K562 (cell line): ENCODE measurements around the gene MBD4. TPM values are rescaled to one million over a fixed set of nuclear protein-coding genes. Genes with fewer than 3 reads are reported as not detected.

Source experiments
- AFF4 ChIP-seq: sonication (generic); formaldehyde crosslinking; IDR thresholded peaks from 2 replicates; pipeline ENCODE4 v1.8.0; 2023; ENCODE audit warnings: mild to moderate bottlenecking, missing genetic modification reagents
- ARID2 ChIP-seq: fragments of 450-650 bp; IDR thresholded peaks from 2 replicates; pipeline ENCODE4 v1.6.1; 2017; ENCODE audit warnings: antibody characterized with exemption, mild to moderate bottlenecking
- CBX3 ChIP-seq, 2 experiments: IDR thresholded peaks; 1 replicate in 1 of 2; 2 replicates in 1 of 2; pipeline ENCODE4 v1.6.1; 2012; ENCODE audit warnings: inconsistent platforms in 2 of 2, low read length in 2 of 2, borderline replicate concordance in 1 of 2, control low read depth in 1 of 2
- CREB3L1 ChIP-seq: fragments of 450-650 bp; IDR thresholded peaks from 2 replicates; pipeline ENCODE4 v1.6.1; 2014; ENCODE audit warnings: low read depth, mild to moderate bottlenecking, moderate library complexity, borderline replicate concordance
- E2F6 ChIP-seq, 2 experiments: IDR thresholded peaks; 2 replicates each; pipeline ENCODE4 v1.6.1; 2011; ENCODE audit warnings: borderline replicate concordance in 1 of 2, control low read depth in 1 of 2, low read depth in 1 of 2, low read length in 1 of 2, mild to moderate bottlenecking in 1 of 2, mixed read lengths in 1 of 2, moderate library complexity in 1 of 2; ENCODE audit not compliant: insufficient read depth in 1 of 2, insufficient read length in 1 of 2, poor library complexity in 1 of 2, severe bottlenecking in 1 of 2; ENCODE audit errors: extremely low read depth in 1 of 2
- ELF2 ChIP-seq: fragments of 250-450 bp; sonication (Bioruptor Pico); IDR thresholded peaks from 2 replicates; pipeline ENCODE4 v1.5.0; 2021; ENCODE audit warnings: mild to moderate bottlenecking
- MYC ChIP-seq, 2 experiments: fragments of 250-450 bp in 1 of 2; sonication (Bioruptor Pico) in 1 of 2; IDR thresholded peaks; 2 replicates each; pipeline versions ENCODE4 v1.5.1 to v1.6.1; 2012 to 2021; ENCODE audit warnings: low read depth in 2 of 2, borderline replicate concordance in 1 of 2, improper control_type of control experiment in 1 of 2, low read length in 1 of 2, mild to moderate bottlenecking in 1 of 2, moderate library complexity in 1 of 2
- NFYB ChIP-seq: IDR thresholded peaks from 2 replicates; pipeline ENCODE4 v1.6.1; 2011; ENCODE audit warnings: mild to moderate bottlenecking, moderate library complexity; ENCODE audit not compliant: insufficient read length; ENCODE audit errors: extremely low read depth
- SIN3B ChIP-seq: fragments of 450-650 bp; IDR thresholded peaks from 2 replicates; pipeline ENCODE4 v1.6.1; 2017; ENCODE audit warnings: low read depth, mild to moderate bottlenecking, moderate library complexity
- THRAP3 ChIP-seq: fragments of 450-650 bp; IDR thresholded peaks from 2 replicates; pipeline ENCODE4 v1.6.1; 2016; ENCODE audit warnings: mild to moderate bottlenecking, inconsistent platforms, borderline replicate concordance
- ZBTB26 ChIP-seq: fragments of 450-650 bp; formaldehyde crosslinking; IDR thresholded peaks from 2 replicates; pipeline ENCODE4 v1.4.0; 2022; ENCODE audit warnings: missing genetic modification characterization
- ZNF124 ChIP-seq: sonication (generic); formaldehyde crosslinking; IDR thresholded peaks from 2 replicates; pipeline ENCODE4 v1.8.1; 2022; ENCODE audit warnings: missing genetic modification reagents
- ZNF197 ChIP-seq: fragments of 200-800 bp; sonication (Bioruptor generic); IDR thresholded peaks from 2 replicates; pipeline ENCODE4 v1.6.1; 2016; ENCODE audit warnings: low read depth, missing genetic modification characterization, missing compliant biosample characterization
- ZNF436 ChIP-seq: fragments of 250-450, 450-650 bp; sonication (Bioruptor Pico); formaldehyde crosslinking; IDR thresholded peaks from 2 replicates; pipeline ENCODE4 v1.7.0; 2020; ENCODE audit warnings: mild to moderate bottlenecking
- ZNF644 ChIP-seq: fragments of 200-800 bp; sonication (Bioruptor generic); IDR thresholded peaks from 2 replicates; pipeline ENCODE4 v1.6.1; 2016; ENCODE audit warnings: low read depth, missing genetic modification characterization, missing compliant biosample characterization
- ZNF707 ChIP-seq: fragments of 250-450 bp; sonication (Bioruptor Pico); conservative IDR thresholded peaks from 2 replicates; pipeline ENCODE4 v1.8.0; 2022; ENCODE audit warnings: inconsistent platforms, mild to moderate bottlenecking, moderate library complexity
- ZNF766 ChIP-seq: fragments of 200-800 bp; sonication (Bioruptor generic); conservative IDR thresholded peaks from 2 replicates; pipeline ENCODE4 v1.6.1; 2016; ENCODE audit warnings: missing genetic modification characterization, missing compliant biosample characterization
- ZNF77 ChIP-seq: fragments of 250-450 bp; sonication (Bioruptor Pico); IDR thresholded peaks from 2 replicates; pipeline ENCODE4 v1.5.0; 2020
- polyA plus RNA-seq, 8 experiments: library from polyadenylated mRNA; depleted of rRNA in 4 of 8; stranded (reverse) in 5 of 8; unstranded in 3 of 8; fragments of >200 nt; fragmentation: Nextera tagmentation in 2 of 8; fragmentation: Illumina TruSeq in 1 of 8; extraction: Ambion mirVana in 2 of 8; extraction: Trizol in 1 of 8; gene quantifications; 2 replicates each; pipeline versions ENCODE4 v1.2.1 to v1.2.3, GENCODE V29; 2011 to 2014; ENCODE audit warnings: inconsistent platforms in 1 of 8, missing spikeins in 1 of 8
- total RNA-seq, 7 experiments: library from RNA; depleted of rRNA in 6 of 7; stranded (reverse); fragments of >200 nt in 6 of 7; fragmentation: Illumina TruSeq in 2 of 7; extraction: Trizol in 2 of 7; gene quantifications; 2 replicates each; pipeline versions ENCODE4 v1.2.1 to v1.2.3, GENCODE V29; 2011 to 2021; ENCODE audit warnings: low replicate concordance in 1 of 7

The MBD4 gene
- total and polyA plus RNA-seq, 9 of the 15 experiments (the other 6 are each of a cell fraction or from before 2014, with no cell fraction given): 13.3 to 63.9 (median 39.0) TPM

- TF ChIP-seq AFF4 (CRISPR knock-in tag) (no peak), ZNF707 (CRISPR knock-in tag) (no peak), ZNF766 (CRISPR knock-in tag) (peak; percentile 94), ZNF436 (CRISPR knock-in tag) (no peak), ZNF644 (0 out of 2 replicates have a peak, but pooled peaks have one; percentile 30), CREB3L1 (no peak), MYC (IDR thresholded peaks at IDR 0.05; ENCODE audit: low read depth, low read length) (no peak), MYC (CRISPR knock-in tag; IDR thresholded peaks at IDR 0.05; ENCODE audit: borderline replicate concordance, low read depth) (no peak), ZBTB26 (CRISPR knock-in tag) (no peak), ELF2 (no peak), CBX3 (IDR thresholded peaks at IDR 0.05; ENCODE audit: borderline replicate concordance in 1 of 2, low read length in 2 of 2) (no peak), THRAP3 (no peak), NFYB (no peak), ARID2 (no peak), ZNF197 (CRISPR knock-in tag) (0 out of 2 replicates have a peak, but pooled peaks have one; percentile 50), E2F6 (IDR thresholded peaks at IDR 0.05; ENCODE audit: borderline replicate concordance in 1 of 2, extremely low read depth in 1 of 2, insufficient read depth in 1 of 2, insufficient read length in 1 of 2, low read depth in 1 of 2, low read length in 1 of 2, poor library complexity in 1 of 2, severe bottlenecking in 1 of 2) (no peak), ZNF124 (CRISPR knock-in tag) (no peak), ZNF77 (no peak), SIN3B (no peak)
Observed at GRCh38 chr3:129424185-129424841, 15.4 kb downstream of the MBD4 start (continued).
